Measurements from ENCODE around the gene MYT1. TPM values are rescaled to one million over a fixed set of nuclear protein-coding genes. Genes with fewer than 3 reads are reported as not detected.
"Not testable (repeated sequence)": the region's sequence is repeated elsewhere in the genome, so short reads cannot be mapped to it uniquely, and the experiment has no call there.

Gene MYT1
- total RNA-seq, 1 donor from 2014 or later: not detected

DNA sequence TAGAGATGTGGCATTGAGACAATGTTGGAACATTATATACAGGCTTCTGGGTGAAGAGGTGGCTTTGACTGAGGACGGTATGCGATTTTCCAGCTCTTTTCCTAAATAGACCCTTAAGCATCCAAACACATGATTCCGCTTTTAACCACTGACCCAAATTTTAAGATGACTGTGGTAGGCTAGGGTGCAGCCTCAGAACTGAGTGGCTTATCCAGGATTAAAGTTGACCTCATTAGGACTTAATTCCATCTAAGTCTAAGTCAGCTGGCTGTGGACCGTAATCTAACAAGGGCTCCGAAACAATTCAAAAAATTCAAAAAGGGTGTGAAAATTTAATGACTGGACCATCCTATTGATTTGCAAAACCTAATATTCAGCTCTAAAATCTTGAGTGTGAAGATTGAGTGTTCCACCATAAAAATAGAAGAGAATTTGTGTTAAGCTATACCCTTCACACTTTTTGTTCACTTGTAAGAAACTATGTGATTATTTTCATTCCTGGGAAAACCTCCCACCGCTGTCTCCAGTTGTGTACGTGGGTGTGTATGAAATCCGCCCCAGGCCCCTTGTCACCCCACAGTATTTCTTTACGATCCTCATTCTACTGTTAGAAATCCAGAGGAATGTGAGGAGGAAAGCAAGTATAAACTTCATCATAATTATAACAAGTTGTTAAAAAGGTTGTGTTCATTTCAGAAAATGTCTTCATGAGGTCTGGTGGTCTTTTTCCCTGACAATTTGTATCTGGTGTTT, 94.0 kb downstream of the MYT1 start:
- no peak for DNase-seq (ENCODE audit: extremely low read depth, low read depth, low spot score)

- DNase-seq (ENCODE audit: extremely low read depth, low read depth, low spot score): no peak
Measured at GRCh38 chr20:64260239-64260638, 96.0 kb downstream of the MYT1 start.

DNA sequence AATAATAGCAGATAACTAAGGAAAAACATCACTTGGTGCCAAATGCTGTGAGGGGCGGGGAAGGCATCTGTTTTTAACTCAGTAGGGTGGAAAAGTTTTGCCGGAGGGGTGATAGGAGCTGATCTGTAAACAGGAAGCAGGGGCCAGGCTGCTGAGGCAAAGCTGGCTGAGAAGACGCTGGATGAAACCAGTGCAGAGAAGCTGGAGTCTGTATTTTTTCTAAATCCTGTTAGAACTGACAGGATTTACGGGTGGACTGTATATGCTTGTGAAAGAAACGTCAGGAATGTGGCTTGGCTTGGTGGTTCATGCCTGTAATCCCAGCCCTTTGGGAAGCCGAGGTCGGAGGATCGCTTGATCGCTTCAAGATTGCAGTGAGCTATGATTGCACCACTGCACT, 96.9 kb downstream of the MYT1 start:
- DNase-seq (ENCODE audit: extremely low read depth, low read depth, low spot score): no peak

DNA sequence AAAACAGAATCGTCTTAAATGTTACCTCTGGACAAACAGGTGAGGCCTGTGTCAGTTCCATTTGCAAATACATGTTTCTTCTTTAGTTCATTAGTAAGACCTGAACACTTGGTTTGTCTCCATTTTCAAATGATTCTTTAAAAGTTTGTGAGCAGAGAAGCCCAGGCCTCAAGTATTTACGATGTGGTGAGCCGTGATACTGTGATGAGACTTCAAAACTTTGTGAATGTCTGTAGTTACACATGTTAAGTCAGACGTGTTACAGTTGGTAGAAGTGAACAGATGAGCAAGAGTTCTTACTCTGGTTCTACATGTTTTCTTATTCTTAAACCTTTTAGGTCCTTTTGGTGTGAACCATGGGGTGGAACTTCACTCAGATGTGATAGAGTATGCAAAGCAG, 99.8 kb downstream of the MYT1 start:
- DNase-seq (ENCODE audit: extremely low read depth, low read depth, low spot score): no peak

DNA sequence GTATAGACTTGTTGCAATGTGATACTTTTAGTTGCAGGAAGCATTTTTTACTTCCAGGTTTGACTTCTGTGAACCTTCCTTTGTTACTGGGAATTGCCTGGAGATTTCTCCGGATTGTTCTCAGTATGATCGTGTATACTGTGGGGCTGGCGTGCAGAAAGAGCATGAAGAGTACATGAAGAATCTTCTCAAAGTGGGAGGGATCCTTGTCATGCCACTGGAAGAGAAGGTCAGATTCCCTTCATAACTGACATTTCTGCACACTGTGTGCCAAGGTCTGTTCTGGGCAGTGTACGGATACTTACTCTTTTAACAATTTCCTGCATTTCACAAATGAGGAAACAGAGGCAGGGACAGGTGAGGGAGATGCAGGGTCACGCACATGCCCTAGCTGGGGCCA, 100.9 kb downstream of the MYT1 start:
- no peak for DNase-seq (ENCODE audit: extremely low read depth, low read depth, low spot score)

DNA sequence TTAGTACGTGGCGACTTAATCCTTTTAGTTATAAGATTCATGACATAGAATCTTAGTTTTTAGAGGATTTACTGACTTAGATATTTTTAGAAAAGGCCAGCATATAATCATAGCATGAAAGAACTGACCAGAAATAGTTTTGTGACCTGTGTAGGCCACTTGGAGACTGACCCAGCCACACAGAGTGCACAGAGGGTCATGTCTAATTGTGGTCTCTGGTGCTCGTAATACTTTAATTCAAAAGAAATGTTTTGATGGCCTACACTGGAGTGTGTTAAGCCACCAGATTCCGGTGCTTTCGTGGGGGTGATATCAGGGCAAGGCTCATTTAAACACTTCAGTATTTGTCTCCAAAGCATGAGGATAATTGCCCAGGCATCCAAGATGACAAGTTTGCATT, 102.7 kb downstream of the MYT1 start:
- DNase-seq (ENCODE audit: extremely low read depth, low read depth, low spot score): no peak

GRCh38 chr20:64268174-64268573, 103.9 kb downstream of the MYT1 start:
- DNase-seq (ENCODE audit: extremely low read depth, low read depth, low spot score): no peak

GRCh38 chr20:64269604-64270411, 105.6 kb downstream of the MYT1 start:
- DNase-seq (ENCODE audit: extremely low read depth, low read depth, low spot score): no peak

DNA sequence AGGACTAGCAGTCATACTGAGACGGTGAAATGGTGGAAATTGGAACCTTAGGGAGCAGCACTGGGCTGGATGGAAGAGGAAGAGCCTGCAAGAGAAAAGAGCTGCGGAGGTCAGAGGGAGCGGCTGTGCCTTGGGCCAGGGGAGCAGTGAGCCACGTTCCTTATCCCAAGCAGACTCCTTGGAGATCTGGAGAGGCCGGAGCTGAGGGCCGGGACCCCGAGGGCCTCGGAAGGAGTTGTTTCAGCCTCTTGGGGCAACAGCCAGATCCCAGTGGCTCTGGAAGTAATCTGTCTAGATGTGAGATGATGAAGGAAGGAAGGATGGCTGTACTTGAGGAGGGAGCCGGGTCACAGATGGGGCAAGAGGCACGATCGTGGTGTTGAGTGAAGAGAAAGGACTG, 107.4 kb downstream of the MYT1 start:
- no peak for DNase-seq (ENCODE audit: extremely low read depth, low read depth, low spot score)

- DNase-seq (ENCODE audit: extremely low read depth, low read depth, low spot score): no peak
Measured at GRCh38 chr20:64273109-64273508, 108.9 kb downstream of the MYT1 start.

- no peak for DNase-seq (ENCODE audit: extremely low read depth, low read depth, low spot score)
Measured at GRCh38 chr20:64276817-64277216, 112.6 kb downstream of the MYT1 start.

GRCh38 chr20:64277571-64278316, 113.5 kb downstream of the MYT1 start:
- no peak for DNase-seq (ENCODE audit: extremely low read depth, low read depth, low spot score)

DNA sequence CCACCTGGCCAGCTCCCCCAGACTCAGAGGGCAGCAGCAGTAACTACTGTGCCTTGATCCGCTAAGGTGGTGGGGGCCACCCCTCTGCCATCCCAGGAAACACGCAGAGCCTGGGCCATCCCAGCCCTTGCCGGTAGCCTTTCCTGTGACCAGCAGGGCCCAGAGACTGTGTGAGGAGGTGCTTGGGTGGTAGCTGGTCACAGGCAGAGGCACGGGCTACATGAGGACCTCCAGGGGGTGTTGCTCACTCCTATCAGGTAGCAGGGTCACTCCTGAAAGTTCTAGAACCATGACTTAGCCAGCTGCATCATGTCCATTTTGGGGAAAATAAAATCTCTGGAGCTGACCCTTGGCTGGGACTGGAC, 114.0 kb downstream of the MYT1 start:
- no peak for DNase-seq (ENCODE audit: extremely low read depth, low read depth, low spot score)

DNA sequence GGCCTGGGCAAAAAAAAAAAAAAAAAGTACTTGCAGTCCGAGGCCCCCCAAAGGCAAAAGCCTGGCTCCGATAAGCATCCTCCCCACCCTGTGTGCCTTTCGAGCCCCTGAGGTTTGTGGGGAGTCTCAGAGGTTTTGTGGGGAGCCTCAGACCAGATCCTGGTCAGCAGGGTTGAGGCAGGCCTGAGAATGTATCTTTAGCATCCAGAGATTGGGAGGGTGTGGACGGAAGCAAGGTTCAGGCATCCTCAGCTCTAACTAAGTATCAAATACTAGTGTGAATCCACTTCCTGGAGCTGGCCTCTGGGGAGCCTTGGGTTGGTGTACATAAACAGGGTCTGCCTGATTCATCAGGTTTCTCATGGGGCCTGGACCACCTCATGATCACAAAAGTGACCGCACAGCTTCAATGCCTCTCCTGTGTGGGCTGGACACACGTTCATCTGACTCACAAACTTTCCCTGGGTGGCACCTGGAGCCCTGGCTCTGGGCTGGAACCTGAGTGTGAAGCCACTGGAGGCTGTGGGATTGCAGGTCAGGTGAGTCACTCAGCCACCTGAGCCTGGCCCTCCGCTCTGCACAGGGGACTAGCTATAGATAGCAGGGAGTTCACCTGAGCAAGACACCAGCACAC, 115.7 kb downstream of the MYT1 start:
- no peak for DNase-seq (ENCODE audit: extremely low read depth, low read depth, low spot score)

- DNase-seq (ENCODE audit: extremely low read depth, low read depth, low spot score): no peak
Measured at GRCh38 chr20:64280460-64280843, 116.2 kb downstream of the MYT1 start.

DNA sequence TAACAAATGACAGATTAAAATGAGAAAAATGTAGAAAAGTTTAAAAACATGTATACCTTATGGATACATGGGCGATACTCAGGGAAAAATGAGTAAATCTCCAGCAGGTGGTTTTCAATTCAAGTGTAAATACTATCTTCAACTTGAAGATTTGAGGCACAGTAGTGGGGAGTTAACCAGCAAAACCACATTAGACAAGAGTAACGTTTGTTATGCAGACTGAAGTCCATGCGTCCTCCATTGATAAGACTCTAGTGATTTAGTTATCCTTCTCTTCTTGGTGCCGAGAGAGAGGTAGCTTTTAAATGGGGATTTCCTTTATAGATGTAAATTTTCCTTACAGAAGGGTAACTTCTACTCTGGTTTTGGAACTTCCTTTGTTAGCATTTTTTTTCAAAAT, 119.4 kb downstream of the MYT1 start:
- DNase-seq (ENCODE audit: extremely low read depth, low read depth, low spot score): no peak

- not testable (repeated sequence) for DNase-seq (ENCODE audit: extremely low read depth, low read depth, low spot score)
Measured at GRCh38 chr20:64285579-64286446, 121.6 kb downstream of the MYT1 start.

DNA sequence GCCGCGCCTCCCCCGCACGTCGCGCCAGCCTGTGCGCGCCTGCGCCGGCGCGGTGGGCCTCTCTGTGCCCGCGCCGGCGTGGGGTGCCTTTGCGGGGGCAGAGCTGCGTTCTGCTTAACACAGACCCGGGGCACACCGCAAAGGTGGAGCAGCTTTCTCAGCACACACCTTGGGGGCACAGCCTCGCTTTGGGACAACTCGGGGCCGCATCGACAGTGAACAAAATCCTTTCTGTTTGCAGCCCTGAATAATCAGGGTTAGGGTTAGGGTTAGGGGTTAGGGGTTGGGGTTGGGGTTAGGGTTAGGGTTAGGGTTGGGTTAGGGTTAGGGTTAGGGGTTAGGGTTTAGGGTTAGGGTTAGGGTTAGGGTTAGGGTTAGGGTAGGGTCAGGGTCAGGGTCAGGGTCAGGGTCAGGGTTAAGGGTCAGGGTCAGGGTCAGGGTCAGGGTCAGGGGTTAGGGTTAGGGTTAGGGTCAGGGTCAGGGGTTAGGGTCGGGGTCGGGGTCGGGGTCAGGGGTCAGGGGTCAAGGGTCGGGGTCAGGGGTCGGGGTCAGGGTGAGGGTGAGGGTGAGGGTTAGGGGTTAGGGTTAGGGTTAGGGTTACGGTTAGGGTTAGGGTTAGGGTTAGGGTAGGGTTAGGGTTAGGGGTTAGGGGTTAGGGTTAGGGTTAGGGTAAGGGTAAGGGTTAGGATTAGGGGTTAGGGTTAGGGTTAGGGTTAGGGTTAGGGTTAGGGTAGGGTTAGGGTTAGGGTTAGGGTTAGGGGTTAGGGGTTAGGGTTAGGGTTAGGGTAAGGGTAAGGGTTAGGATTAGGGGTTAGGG, 122.4 kb downstream of the MYT1 start:
- DNase-seq (ENCODE audit: extremely low read depth, low read depth, low spot score): not testable (repeated sequence)

- DNase-seq (ENCODE audit: extremely low read depth, low read depth, low spot score): not testable (repeated sequence)
Measured at GRCh38 chr20:64287264-64287590, 123.0 kb downstream of the MYT1 start.

All from glomerular endothelial cell (primary cell).